ENCODE results near the gene PTGFRN. TPM values are rescaled to one million over a fixed set of nuclear protein-coding genes. Genes with fewer than 3 reads are reported as not detected.

Gene PTGFRN
- total and polyA plus RNA-seq, 2 of the 13 experiments (the other 11 are each of a cell fraction or from before 2014, with no cell fraction given), result 3.3 to 11.3 TPM

GRCh38 chr1:116999596-116999995, 89.9 kb downstream of the PTGFRN start:
- in situ Hi-C loops (cut with HindIII; ENCODE audit: extremely low pct_ligation_motif_present, low pct_unique_long_range_greater_than_20kb) (no loop called here), intact Hi-C loops (cut with micrococcal nuclease; ENCODE audit: unreplicated experiment) (no loop called here)
- H2AFZ ChIP-seq (ENCODE audit: low read length), result no peak overlapping the region
- no peak for ATAC-seq
- no peaks in the 10 kb centered on the region for H3K79me2 ChIP-seq (ENCODE audit: insufficient read depth, low read length)
- H3K4me2 ChIP-seq (ENCODE audit: low read depth, low read length), result no peak overlapping the region
- H3K9ac ChIP-seq (ENCODE audit: insufficient read depth, low read depth, low read length), result no peak overlapping the region
- ChIA-PET CTCF (ENCODE audit: low intra/inter-chr PET ratio, low total read pairs) (no interaction called here), POLR2A (no interaction called here)
- DNase-seq (ENCODE audit: low spot score), result no peak
- H3K27me3 ChIP-seq (ENCODE audit: control insufficient read depth in 1 of 2, insufficient read depth in 2 of 2, low read length in 2 of 2), result no peaks in the 10 kb centered on the region
- H3K36me3 ChIP-seq (replicated peaks in 1 of 2; ENCODE audit: control insufficient read depth in 1 of 2, insufficient read depth in 2 of 2, low read length in 2 of 2), result no peaks in the 10 kb centered on the region
- no peak for FAIRE-seq
- TF ChIP-seq EZH2 (conservative IDR thresholded peaks at IDR 0.05; ENCODE audit: low read depth, low read length) (no peak), ZNF567 (CRISPR knock-in tag; IDR thresholded peaks at IDR 0.05; ENCODE audit: borderline replicate concordance) (no peak), ZNF790 (CRISPR knock-in tag; IDR thresholded peaks at IDR 0.05; ENCODE audit: borderline replicate concordance) (no peak), ZNF782 (CRISPR knock-in tag; IDR thresholded peaks at IDR 0.05; ENCODE audit: borderline replicate concordance) (no peak), ZMYM4 (CRISPR knock-in tag; IDR thresholded peaks at IDR 0.05) (no peak), ERF (CRISPR knock-in tag; IDR thresholded peaks at IDR 0.05) (no peak), NPAS2 (CRISPR knock-in tag; IDR thresholded peaks at IDR 0.05; ENCODE audit: borderline replicate concordance) (no peak), MYC (CRISPR knock-in tag; IDR thresholded peaks at IDR 0.05; ENCODE audit: borderline replicate concordance) (no peak), ZMYM3 (CRISPR knock-in tag; IDR thresholded peaks at IDR 0.05) (no peak), HNRNPK (IDR thresholded peaks at IDR 0.05; ENCODE audit: low read depth, low read length, poor library complexity, severe bottlenecking) (no peak), ZNF563 (CRISPR knock-in tag; IDR thresholded peaks at IDR 0.05) (no peak), ZNF772 (CRISPR knock-in tag; IDR thresholded peaks at IDR 0.05) (no peak), CBX2 (IDR thresholded peaks at IDR 0.05; ENCODE audit: low read depth, low read length) (no peak), CBX2 (CRISPR knock-in tag; IDR thresholded peaks at IDR 0.05; ENCODE audit: low read depth) (no peak), RBM22 (optimal IDR thresholded peaks at IDR 0.05; ENCODE audit: low read length) (no peak), SP140L (CRISPR knock-in tag; IDR thresholded peaks at IDR 0.05; ENCODE audit: borderline replicate concordance) (no peak), RXRB (CRISPR knock-in tag; IDR thresholded peaks at IDR 0.05; ENCODE audit: borderline replicate concordance) (no peak), NFKB2 (CRISPR knock-in tag; IDR thresholded peaks at IDR 0.05; ENCODE audit: borderline replicate concordance) (no peak), ZNF3 (CRISPR knock-in tag; IDR thresholded peaks at IDR 0.05) (no peak), TBX3 (IDR thresholded peaks at IDR 0.05; ENCODE audit: borderline replicate concordance) (no peak), CEBPZ (IDR thresholded peaks at IDR 0.05; ENCODE audit: low read length) (no peak)
- no peaks in the 10 kb centered on the region for H3K4me1 ChIP-seq (ENCODE audit: insufficient read depth, low read length)
- H3K4me3 ChIP-seq (replicated peaks in 1 of 3; ENCODE audit: insufficient read depth in 1 of 3, low read depth in 2 of 3, low read length in 3 of 3), result no peak overlapping the region
- BruUV-seq (replicated peaks), result no TSS peak
- H3K9me3 ChIP-seq (ENCODE audit: low read length), result no peaks in the 10 kb centered on the region
- H3K27ac ChIP-seq (ENCODE audit: extremely low read length, insufficient read depth, low read length), result no peak overlapping the region
- 18% methylated on average over 3 of the region's 3 CpGs for WGBS (ENCODE audit: low lambda C conversion rate)
- H4K20me1 ChIP-seq (ENCODE audit: insufficient read depth, low read length), result no peaks in the 10 kb centered on the region

Data from HepG2 (cell line).